Psoas muscle (tissue), 8 donors: ENCODE results near the gene TGM6. TPM values are rescaled to one million over a fixed set of nuclear protein-coding genes. Genes with fewer than 3 reads are reported as not detected.

Source experiments
- ATAC-seq, 4 donors: fragments of 200-7000 bp; cut with Tn5 transposase; one replicate each; pipeline ENCODE4 v1.9.1; 2020; ENCODE audit warnings: moderate library complexity in 3 of 4, mild to moderate bottlenecking in 2 of 4
- DNase-seq, 2 donors: peaks; one replicate each; pipeline ENCODE4 v3.0.0-alpha.2; 2020
- H3K27ac ChIP-seq: fragments of 200-600 bp; one replicate; pipeline ENCODE4 v1.8.0; 2022
- H3K27me3 ChIP-seq, 3 donors: fragments of 200-600 bp in 1 of 3; one replicate each; pipeline versions ENCODE4 v1.6.1 to v1.8.0; 2013 to 2022; ENCODE audit warnings: low read length in 2 of 3, mild to moderate bottlenecking in 2 of 3, moderate library complexity in 1 of 3; ENCODE audit not compliant: insufficient read depth in 3 of 3
- H3K36me3 ChIP-seq, 2 donors: fragments of 200-600 bp in 1 of 2; one replicate each; pipeline versions ENCODE4 v1.6.1 to v1.8.0; 2013 to 2022; ENCODE audit warnings: low read depth in 1 of 2, mild to moderate bottlenecking in 1 of 2, moderate library complexity in 1 of 2; ENCODE audit not compliant: insufficient read depth in 1 of 2
- H3K4me1 ChIP-seq: fragments of 200-600 bp; one replicate; pipeline ENCODE4 v1.8.0; 2022
- H3K4me3 ChIP-seq: fragments of 200-600 bp; one replicate; pipeline ENCODE4 v1.8.0; 2022; ENCODE audit warnings: mild to moderate bottlenecking
- H3K9me3 ChIP-seq: fragments of 200-600 bp; one replicate; pipeline ENCODE4 v1.8.0; 2022
- CTCF ChIP-seq: fragments of 200-600 bp; IDR thresholded peaks from one replicate; pipeline ENCODE4 v1.8.0; 2022; ENCODE audit warnings: antibody characterized with exemption
- WGBS, 3 donors: extraction: QIAGEN DNeasy Blood & Tissue Kit; methylation state at CpG; one replicate each; pipeline versions ENCODE4 v1.1.6 to v1.1.7; 2013; 5-methylcytosine and 5-hydroxymethylcytosine counted together
- intact Hi-C, 2 donors: fragments of 100-400 bp; cut with DNase I; formaldehyde crosslinking; loops; one replicate each; pipeline versions ENCODE4 v1.11.0 to v1.14.2; 2022
- polyA plus RNA-seq, 3 donors: library from polyadenylated mRNA; stranded (reverse); fragments of 200-250 nt; gene quantifications; one replicate each; pipeline ENCODE4 v1.2.3, GENCODE V29; 2013
- total RNA-seq, 4 donors: library from RNA; stranded (reverse); fragmentation: NEBNext Ultra II Directional in 2 of 4; extraction: Animal tissue kit (Norgen Biotek cat#: 25700) in 2 of 4; gene quantifications; one replicate each; pipeline versions ENCODE4 v1.2.1 to v1.2.4, GENCODE V29; 2021 to 2023
- donor health status: healthy with polysubstance abuse.
- donor health status: DM: no; HTN: no; CAD: no; lungs with moderate emphysema.
- donor health status: Bipolar disorder and iron deficiency.
- donor health status: healthy.
- donor health status: DM: yes; HTN: yes; CAD: no.
- donor health status: DM: no; HTN: no; CAD: no.
- donor health status: DM: no; HTN: no; CAD: no.
- donor health status: DM: yes; HTN: yes; CAD: no.

The TGM6 gene
- total and polyA plus RNA-seq, 7 donors, result not detected

- Histone ChIP-seq H3K9me3 (peaks cover 3% of the 10 kb centered on the region), H3K4me1 (no peaks in the 10 kb centered on the region), H3K27ac (no peak overlapping the region), H3K36me3 (no peaks in the 10 kb centered on the region), H3K27me3 (peaks cover 0 to 1% (median 0%) of the 10 kb centered on the region in 3 donors), H3K4me3 (no peak overlapping the region)
- intact Hi-C loops, result no loop called here
- WGBS, 3 donors, result 38 to 59% (median 48%) methylated on average over 6 of the region's 6 CpGs
- ATAC-seq, result no peak
- no peak for DNase-seq
- TF ChIP-seq CTCF, result no peak
Observed at GRCh38 chr20:2385496-2385895, 4.8 kb downstream of the TGM6 start.

GRCh38 chr20:2386516-2387179, 5.9 kb downstream of the TGM6 start:
- intact Hi-C loops, result no loop called here
- WGBS, 3 donors, result 58 to 72% (median 60%) methylated on average over 5 of the region's 5 CpGs
- no peak for TF ChIP-seq CTCF
- Histone ChIP-seq H3K4me1 (no peaks in the 10 kb centered on the region), H3K9me3 (peaks cover 3% of the 10 kb centered on the region), H3K4me3 (no peak overlapping the region), H3K27me3 (peaks cover 0 to 1% (median 0%) of the 10 kb centered on the region in 3 donors), H3K27ac (no peak overlapping the region), H3K36me3 (no peaks in the 10 kb centered on the region)
- no peak for ATAC-seq
- DNase-seq, result no peak

GRCh38 chr20:2387180-2387577, 6.5 kb downstream of the TGM6 start:
- 38 to 48% (median 40%) methylated on average over 2 of the region's 2 CpGs for WGBS, 3 donors
- no peak overlapping the region for H3K27ac ChIP-seq
- peak; percentile 30 for TF ChIP-seq CTCF
- intact Hi-C loops, result no loop called here
- H3K27me3 ChIP-seq, result peaks cover 0 to 1% (median 0%) of the 10 kb centered on the region in 3 donors
- H3K4me1 ChIP-seq, result no peaks in the 10 kb centered on the region
- H3K4me3 ChIP-seq, result no peak overlapping the region
- no peaks in the 10 kb centered on the region for H3K36me3 ChIP-seq
- ATAC-seq (no peak), DNase-seq (no peak)
- H3K9me3 ChIP-seq, result peaks cover 3% of the 10 kb centered on the region

- DNase-seq (no peak), ATAC-seq (no peak)
- WGBS, 3 donors, result 82 to 87% (median 84%) methylated on average over 4 of the region's 4 CpGs
- H3K27ac ChIP-seq, result no peak overlapping the region
- H3K36me3 ChIP-seq, result no peaks in the 10 kb centered on the region
- TF ChIP-seq CTCF, result no peak
- intact Hi-C loops, result no loop called here
- peaks cover 0 to 1% (median 0%) of the 10 kb centered on the region in 3 donors for H3K27me3 ChIP-seq
- H3K4me3 ChIP-seq, result no peak overlapping the region
- H3K4me1 ChIP-seq, result no peaks in the 10 kb centered on the region
- H3K9me3 ChIP-seq, result peaks cover 3% of the 10 kb centered on the region
Observed at GRCh38 chr20:2387580-2387979, 6.9 kb downstream of the TGM6 start.
